ENCODE data around the gene SVOPL. TPM values are rescaled to one million over a fixed set of nuclear protein-coding genes. Genes with fewer than 3 reads are reported as not detected.

SVOPL gene
- total RNA-seq, 1 donor from 2014 or later = not detected

- no peaks in the 10 kb centered on the region for H3K27me3 Mint-ChIP-seq (ENCODE audit: low read depth)
- TF ChIP-seq CTCF (conservative IDR thresholded peaks at IDR 0.05) = no peak
Measured at GRCh38 chr7:138546829-138547228, 154.3 kb downstream of the SVOPL start.

GRCh38 chr7:138546064-138546619, 155.0 kb downstream of the SVOPL start:
- Mint-ChIP-seq H3K36me3 (ENCODE audit: low read depth) (peaks cover 62% of the 10 kb centered on the region), H3K9me3 (peaks cover 8% of the 10 kb centered on the region), H3K4me1 (no peaks in the 10 kb centered on the region)

More at GRCh38 chr7:138546829-138547228, 154.3 kb downstream of the SVOPL start:
- no peak overlapping the region for H3K4me3 Mint-ChIP-seq
- no peak overlapping the region for H3K27ac Mint-ChIP-seq (ENCODE audit: unreplicated experiment)
- no peaks in the 10 kb centered on the region for H3K4me1 Mint-ChIP-seq
- H3K9me3 Mint-ChIP-seq = peaks cover 8% of the 10 kb centered on the region
- no peak for DNase-seq (ENCODE audit: low read depth, low spot score)
- H3K36me3 Mint-ChIP-seq (ENCODE audit: low read depth) = peaks cover 58% of the 10 kb centered on the region

GRCh38 chr7:138545123-138545522, 156.0 kb downstream of the SVOPL start:
- no peak overlapping the region for H3K4me3 Mint-ChIP-seq
- H3K27ac Mint-ChIP-seq (ENCODE audit: unreplicated experiment) = no peak overlapping the region
- H3K36me3 Mint-ChIP-seq (ENCODE audit: low read depth) = peaks cover 62% of the 10 kb centered on the region
- H3K4me1 Mint-ChIP-seq = no peaks in the 10 kb centered on the region
- no peak for TF ChIP-seq CTCF (conservative IDR thresholded peaks at IDR 0.05)
- no peaks in the 10 kb centered on the region for H3K27me3 Mint-ChIP-seq (ENCODE audit: low read depth)
- no peak for DNase-seq (ENCODE audit: low read depth, low spot score)
- H3K9me3 Mint-ChIP-seq = peaks cover 8% of the 10 kb centered on the region

More at GRCh38 chr7:138546064-138546619, 155.0 kb downstream of the SVOPL start:
- DNase-seq (ENCODE audit: low read depth, low spot score) = no peak
- Mint-ChIP-seq H3K4me3 (no peak overlapping the region), H3K27me3 (ENCODE audit: low read depth) (no peaks in the 10 kb centered on the region), H3K27ac (ENCODE audit: unreplicated experiment) (no peak overlapping the region)
- no peak for TF ChIP-seq CTCF (conservative IDR thresholded peaks at IDR 0.05)

Other genes with a start within 250 kb of the SVOPL start
- 93.8 and 94.0 TPM in 2 replicates for gene TRIM24, start 241.1 kb downstream of the SVOPL start, total RNA-seq
- gene TMEM213, start 96.6 kb upstream of the SVOPL start, total RNA-seq = not detected in 2 replicates
- gene ATP6V0A4, start 96.8 kb upstream of the SVOPL start, total RNA-seq = not detected in 2 replicates